NCI-H2081 (cell line): ENCODE data around the gene ABRACL.
"Not testable (repeated sequence)": the region's sequence is repeated elsewhere in the genome, so short reads cannot be mapped to it uniquely, and the experiment has no call there.

Source experiments
- DNase-seq, 2 experiments: peaks; one replicate each; lab custom pipeline; 2025; lab: John Stamatoyannopoulos, UW

ABRACL gene

DNA sequence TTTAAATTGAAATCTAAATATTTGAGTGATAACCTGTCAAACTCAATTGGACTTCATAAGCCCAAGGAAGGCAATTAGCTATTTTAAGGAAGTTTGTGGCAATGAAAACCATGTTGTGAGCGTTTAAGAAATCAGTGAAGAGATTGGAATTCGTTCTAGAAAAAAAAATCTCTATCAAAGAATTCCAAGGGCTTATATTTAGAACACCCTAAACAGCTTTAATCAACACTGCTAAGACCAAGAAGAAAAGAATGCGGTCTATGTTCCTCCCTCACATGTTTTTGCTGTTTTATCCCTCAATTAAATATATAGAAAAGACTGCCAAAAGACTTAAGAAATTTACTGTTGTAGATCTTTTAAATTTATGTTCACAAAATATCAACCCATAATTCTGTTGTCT, 16.6 kb upstream of the ABRACL start:
- DNase-seq, result no peak

DNA sequence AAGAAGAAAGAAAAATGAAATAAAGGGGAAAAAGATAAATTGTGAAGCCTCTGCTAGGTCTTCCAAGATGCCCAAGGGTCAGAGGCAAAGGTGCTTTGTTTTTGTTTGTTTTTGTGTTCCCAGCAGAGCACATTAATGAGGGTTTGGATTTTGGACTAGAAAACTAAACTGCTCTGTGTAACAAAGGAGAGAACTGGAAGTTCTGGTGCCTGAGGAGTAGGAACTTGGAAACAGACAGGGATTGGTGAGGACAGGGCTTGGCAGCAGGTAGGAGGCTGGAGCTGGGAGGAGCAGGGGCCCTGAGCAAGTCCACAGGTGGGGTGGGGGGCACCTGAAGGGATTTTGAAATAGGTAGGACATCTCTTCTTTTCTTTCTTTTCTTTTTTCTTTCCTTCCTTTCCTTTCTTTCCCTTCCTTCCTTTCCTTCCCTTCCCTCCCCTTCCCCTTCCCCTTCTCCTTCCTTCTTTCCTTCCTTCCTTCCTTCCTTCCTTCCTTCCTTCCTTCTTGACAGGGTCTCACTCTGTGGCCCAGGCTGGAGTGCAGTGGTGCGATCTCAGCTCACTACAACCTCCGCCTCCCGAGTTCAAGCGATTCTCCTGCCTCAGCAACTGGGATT, 15.3 kb upstream of the ABRACL start:
- DNase-seq, result no peak

DNA sequence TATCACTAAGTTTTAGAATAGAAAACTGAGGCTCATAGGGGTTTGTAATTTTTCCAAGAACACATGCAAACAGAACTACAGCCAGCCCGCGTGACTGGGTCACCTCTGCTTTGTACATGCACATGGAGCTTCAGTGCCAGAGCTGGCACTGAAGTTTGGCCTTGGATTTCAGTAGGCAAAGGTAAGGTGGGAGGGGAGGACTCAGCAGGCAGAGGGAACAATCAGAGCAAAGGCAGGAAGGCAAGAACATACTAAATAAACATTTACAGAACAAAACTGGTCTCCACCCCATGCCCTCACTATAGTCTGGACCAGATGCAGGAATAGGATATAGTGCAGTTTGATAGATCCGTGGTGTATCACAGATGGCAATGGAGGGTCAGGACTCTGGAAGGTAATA, 13.6 kb upstream of the ABRACL start:
- DNase-seq, result peak in 1 of 2 experiments; percentile 38

GRCh38 chr6:139016337-139017213, 12.0 kb upstream of the ABRACL start:
- DNase-seq, result peak in 1 of 2 experiments; percentile 53

DNA sequence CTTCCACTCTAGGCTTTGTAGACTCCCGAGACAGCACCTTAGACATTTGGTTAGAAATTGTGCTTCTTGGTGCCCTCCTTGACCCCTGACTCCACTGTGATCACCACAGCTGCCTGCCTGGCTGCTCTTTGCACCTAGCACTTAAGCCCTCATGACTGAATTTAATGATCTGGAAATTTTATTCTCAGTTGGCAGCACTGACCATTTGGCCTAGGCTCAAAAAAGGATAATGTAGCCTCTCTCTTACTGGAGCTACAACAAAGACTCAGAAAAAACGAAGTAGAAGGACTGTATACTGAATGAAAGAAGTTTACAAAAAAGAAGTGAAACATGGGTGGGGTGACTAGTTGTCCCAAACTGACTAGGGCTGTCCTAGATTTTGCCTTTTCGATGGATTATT, 11.3 kb upstream of the ABRACL start:
- peak; percentile 1 to 64 for DNase-seq

GRCh38 chr6:139019722-139020121, 8.8 kb upstream of the ABRACL start:
- no peak for DNase-seq

GRCh38 chr6:139020689-139021088, 7.9 kb upstream of the ABRACL start:
- no peak for DNase-seq

DNA sequence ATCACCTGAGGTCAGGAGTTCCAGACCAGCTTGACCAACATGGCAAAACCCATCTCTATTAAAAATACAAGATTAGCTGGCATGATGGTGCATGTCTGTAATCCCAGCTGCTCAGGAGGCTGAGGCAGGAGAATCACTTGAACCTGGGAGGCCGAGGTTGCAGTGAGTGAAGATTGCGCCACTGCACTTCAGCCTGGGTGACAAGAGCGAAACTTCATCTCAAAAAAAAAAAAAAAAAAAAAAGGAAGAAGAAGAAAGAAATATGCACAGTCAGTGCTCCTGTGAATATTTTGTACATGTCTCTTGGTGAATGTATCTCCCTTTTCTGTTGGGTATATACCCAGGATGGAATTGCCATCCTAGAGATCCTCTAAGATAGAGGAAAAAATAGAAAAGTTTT, 3.1 kb upstream of the ABRACL start:
- not testable (repeated sequence) for DNase-seq

DNA sequence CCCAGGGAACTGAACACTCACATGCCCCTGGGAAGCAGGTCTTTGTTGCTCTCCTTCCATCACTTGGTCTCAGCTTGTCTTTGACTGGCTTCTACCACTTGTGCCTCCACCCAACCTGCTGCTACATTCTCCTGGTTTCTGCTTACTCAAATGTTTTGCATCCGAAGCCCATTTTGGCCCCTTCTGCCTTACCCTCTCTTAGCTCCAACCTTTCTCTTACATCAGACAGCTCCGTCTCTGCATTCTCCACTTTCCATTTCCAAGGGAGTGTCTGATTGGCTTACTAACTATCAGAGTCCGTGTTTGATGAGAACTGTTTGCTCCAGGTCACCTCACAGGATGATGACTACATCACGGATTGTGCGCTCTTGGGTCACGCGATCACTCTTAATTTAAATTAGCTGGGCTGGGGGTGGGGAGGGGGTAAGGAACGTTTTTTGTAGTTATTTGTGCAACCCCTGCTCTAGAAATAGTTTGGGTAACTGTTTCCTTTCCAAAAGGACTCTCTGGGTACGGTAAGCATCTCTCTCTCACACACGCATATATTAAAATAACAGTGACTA, 844 bp upstream of the ABRACL start:
- DNase-seq, result peak; percentile 45 to 88

DNA sequence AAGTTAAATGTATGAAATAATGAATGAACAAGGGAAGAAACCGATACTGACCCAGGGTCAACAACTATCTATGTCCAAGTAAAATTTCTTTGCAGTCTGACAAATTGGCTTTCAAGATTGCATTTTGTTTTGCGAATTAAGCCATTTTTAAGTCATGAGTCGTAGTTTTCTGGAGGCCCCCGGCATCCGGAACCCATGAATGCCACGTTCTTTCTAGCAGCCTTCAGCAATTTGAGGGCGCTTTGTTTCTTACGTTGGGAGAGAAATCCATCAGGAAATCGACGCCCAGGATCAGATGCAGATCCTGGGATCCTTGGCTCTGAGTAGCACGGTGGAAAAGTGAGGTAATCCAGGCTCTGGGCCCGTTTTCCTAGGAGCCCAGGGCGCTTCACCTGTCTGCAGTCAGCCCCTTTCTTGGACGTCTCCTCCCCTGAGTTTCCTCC, 309 bp upstream of the ABRACL start:
- peak in 1 of 2 experiments; percentile 33 for DNase-seq

DNA sequence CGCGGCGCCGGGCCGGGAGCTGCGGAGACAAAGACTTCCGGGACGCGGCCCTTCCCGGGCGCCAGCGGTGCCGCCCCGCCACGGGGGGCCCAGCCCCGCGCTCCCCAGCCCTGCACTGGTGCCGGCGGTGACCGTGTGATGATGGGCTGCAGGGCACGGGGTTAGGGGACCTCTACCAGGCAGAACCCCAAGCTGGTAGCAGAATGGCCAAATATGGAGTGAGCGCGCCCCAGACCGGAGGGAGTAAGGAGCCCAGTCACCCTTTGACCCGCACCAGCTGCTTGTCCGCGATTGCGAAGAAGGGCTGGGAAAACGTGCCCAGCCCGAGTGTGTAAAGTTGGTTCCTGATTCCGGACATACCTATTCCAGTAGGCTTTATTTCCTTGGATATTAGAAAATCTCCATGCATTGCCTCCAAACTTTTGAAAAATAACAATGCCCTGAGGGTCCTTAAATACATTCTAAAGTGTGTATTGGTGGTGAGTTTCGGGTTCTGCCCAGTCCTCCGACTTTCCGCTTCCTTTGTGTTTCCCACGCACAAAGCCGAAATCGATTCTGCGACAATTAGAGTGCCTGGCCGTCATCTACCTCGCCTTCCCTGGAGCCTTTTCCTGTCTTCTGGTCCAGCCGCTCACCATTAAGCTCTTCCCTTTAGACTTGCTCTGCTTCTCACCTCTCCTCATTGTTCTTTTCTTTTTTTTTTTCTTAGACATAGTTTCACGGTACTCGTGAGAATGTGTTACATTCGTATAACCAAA, 1.1 kb downstream of the ABRACL start:
- DNase-seq, result peak; percentile 5 to 30

- DNase-seq, result peak; percentile 16 to 58
Observed at GRCh38 chr6:139030228-139030963, 1.9 kb downstream of the ABRACL start.

- DNase-seq, result no peak
Observed at GRCh38 chr6:139037490-139037889, 8.9 kb downstream of the ABRACL start.

GRCh38 chr6:139044250-139044649, 15.7 kb downstream of the ABRACL start:
- no peak for DNase-seq

- DNase-seq, result no peak
Observed at GRCh38 chr6:139047677-139048076, 19.1 kb downstream of the ABRACL start.

- DNase-seq, result not testable (repeated sequence)
Observed at GRCh38 chr6:139048912-139049311, 20.4 kb downstream of the ABRACL start.

DNA sequence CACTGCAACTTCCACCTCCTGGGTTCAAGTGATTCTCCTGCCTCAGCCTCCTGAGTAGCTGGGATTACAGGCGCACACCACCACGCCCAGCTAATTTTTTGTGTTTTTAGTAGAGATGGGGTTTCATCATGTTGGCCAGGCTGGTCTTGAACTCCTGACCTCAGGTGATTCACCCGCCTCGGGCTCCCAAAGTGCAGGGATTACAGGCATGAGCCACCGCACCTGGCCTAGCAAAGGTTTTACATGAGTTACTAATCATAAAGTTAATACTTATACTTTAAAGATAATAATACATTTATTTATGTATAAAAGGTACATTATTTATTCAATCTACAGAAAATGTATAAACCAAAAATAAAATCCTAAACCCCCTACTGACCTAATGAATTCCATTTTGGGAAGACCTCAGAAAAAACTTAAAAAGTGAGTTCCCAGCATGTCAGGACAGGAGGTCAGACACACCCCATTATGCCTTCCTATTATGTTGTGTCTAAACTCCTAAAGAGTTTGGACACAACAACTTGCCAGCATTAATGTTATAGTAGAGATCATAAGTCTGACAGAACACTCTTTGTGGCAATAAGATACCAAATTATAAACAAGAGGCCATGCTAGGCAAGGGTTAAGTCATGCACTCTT, 21.7 kb downstream of the ABRACL start:
- not testable (repeated sequence) for DNase-seq

GRCh38 chr6:139050770-139051313, 22.3 kb downstream of the ABRACL start:
- DNase-seq, result no peak

DNA sequence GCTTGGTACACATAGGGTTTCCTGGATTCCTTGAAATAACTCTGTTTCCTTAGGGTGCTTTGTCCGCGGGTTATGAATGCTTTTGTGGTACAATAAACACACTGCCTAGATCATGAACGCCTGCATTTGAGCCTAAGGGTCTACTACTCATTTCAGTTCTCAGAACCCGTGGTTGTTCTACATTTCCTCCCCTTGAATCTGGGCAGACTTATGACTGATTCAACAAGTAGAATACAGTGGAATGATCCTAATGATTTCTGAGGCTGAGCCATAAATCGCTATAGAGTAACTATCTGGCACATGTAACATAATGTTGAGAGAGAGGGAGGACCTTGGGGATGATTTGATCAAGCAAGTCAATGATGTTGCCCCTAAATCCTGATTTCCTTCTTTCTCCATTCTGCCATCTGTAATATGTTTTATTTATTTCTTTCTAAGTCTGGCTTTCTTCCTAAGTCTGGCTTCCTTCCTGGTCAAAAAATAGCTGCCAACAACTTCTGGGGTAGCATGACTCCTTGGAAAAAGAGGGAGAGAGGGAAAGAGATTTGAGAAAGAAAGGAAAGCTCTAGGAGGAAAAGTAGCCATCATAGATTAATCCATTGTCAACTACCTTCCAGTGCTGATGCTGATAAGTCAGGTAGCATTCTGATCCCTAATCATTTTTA, 23.0 kb downstream of the ABRACL start:
- DNase-seq, result no peak

GRCh38 chr6:139053382-139053781, 24.8 kb downstream of the ABRACL start:
- DNase-seq, result no peak
